SH-SY5Y (cell line): ENCODE data around the gene DLX3.

Experiments used
- GATA2 ChIP-seq: IDR thresholded peaks from 2 replicates; pipeline ENCODE4 v1.6.1; 2011; ENCODE audit warnings: mild to moderate bottlenecking, low read depth, low read length
- GATA3 ChIP-seq: IDR thresholded peaks from 2 replicates; pipeline ENCODE4 v1.6.1; 2011; ENCODE audit warnings: low read depth, mild to moderate bottlenecking, low read length, moderate library complexity

GRCh38 chr17:49956780-49957179 lies 38.2 kb downstream of the DLX3 start:
- TF ChIP-seq GATA2 (no peak), GATA3 (no peak)
